Vagina (tissue), 2 donors: ENCODE results near the gene KCNK1.

Experiments
- POLR2A ChIP-seq, 2 donors: fragments of 450-650 bp; IDR thresholded peaks; one replicate each; pipeline ENCODE4 v1.6.1; 2017; ENCODE audit warnings: antibody characterized with exemption in 2 of 2, mild to moderate bottlenecking in 2 of 2, moderate library complexity in 2 of 2
- POLR2AphosphoS5 ChIP-seq, 2 donors: sonication (generic); formaldehyde crosslinking; IDR thresholded peaks; one replicate each; pipeline ENCODE4 v1.9.0; 2017; ENCODE audit warnings: antibody characterized with exemption in 2 of 2, mild to moderate bottlenecking in 2 of 2, low read depth in 1 of 2; ENCODE audit not compliant: insufficient read depth in 1 of 2
- TF ChIP-seq, protein P1 (sequence below), 3 experiments: fragments of 450-650 bp in 2 of 3; fragments of 200-600 bp in 1 of 3; sonication (generic) in 1 of 3; IDR thresholded peaks; one replicate each; pipeline ENCODE4 v1.5.1; 2017 to 2019; ENCODE audit warnings: antibody characterized with exemption in 3 of 3, mild to moderate bottlenecking in 2 of 3, moderate library complexity in 2 of 3

DNA sequence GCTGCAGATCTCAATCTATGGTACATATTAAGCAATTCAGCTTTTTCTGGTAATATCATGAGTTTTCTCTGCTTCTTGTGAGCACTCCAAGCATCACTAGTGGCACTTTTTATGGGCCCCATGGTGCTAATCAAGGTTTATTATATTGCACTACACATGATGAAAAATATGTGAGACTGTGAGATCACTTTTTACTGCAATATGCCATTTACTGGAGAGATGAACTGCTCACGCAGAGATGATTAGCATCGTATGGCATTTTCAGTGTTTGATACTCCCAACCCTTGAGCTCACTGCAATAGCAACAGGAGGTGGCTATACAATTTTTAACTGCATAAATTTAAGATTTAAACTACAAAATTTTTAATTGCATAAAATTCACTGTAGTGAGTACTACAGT, 8.7 kb upstream of the KCNK1 start:
- TF ChIP-seq POLR2A (IDR thresholded peaks at IDR 0.05) (no peak), POLR2AphosphoS5 (IDR thresholded peaks at IDR 0.05; ENCODE audit: insufficient read depth in 1 of 2, low read depth in 1 of 2) (no peak)
- TF ChIP-seq, protein P1, sequence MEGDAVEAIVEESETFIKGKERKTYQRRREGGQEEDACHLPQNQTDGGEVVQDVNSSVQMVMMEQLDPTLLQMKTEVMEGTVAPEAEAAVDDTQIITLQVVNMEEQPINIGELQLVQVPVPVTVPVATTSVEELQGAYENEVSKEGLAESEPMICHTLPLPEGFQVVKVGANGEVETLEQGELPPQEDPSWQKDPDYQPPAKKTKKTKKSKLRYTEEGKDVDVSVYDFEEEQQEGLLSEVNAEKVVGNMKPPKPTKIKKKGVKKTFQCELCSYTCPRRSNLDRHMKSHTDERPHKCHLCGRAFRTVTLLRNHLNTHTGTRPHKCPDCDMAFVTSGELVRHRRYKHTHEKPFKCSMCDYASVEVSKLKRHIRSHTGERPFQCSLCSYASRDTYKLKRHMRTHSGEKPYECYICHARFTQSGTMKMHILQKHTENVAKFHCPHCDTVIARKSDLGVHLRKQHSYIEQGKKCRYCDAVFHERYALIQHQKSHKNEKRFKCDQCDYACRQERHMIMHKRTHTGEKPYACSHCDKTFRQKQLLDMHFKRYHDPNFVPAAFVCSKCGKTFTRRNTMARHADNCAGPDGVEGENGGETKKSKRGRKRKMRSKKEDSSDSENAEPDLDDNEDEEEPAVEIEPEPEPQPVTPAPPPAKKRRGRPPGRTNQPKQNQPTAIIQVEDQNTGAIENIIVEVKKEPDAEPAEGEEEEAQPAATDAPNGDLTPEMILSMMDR (IDR thresholded peaks at IDR 0.05) = no peak
